GM19452 (cell line): ENCODE results near the gene PROC.

Experiments
- ATAC-seq: cut with Tn5 transposase; IDR thresholded peaks from one replicate; pipeline ENCODE4 v1.9.1; 2021; ENCODE audit not compliant: unreplicated experiment

PROC gene

DNA sequence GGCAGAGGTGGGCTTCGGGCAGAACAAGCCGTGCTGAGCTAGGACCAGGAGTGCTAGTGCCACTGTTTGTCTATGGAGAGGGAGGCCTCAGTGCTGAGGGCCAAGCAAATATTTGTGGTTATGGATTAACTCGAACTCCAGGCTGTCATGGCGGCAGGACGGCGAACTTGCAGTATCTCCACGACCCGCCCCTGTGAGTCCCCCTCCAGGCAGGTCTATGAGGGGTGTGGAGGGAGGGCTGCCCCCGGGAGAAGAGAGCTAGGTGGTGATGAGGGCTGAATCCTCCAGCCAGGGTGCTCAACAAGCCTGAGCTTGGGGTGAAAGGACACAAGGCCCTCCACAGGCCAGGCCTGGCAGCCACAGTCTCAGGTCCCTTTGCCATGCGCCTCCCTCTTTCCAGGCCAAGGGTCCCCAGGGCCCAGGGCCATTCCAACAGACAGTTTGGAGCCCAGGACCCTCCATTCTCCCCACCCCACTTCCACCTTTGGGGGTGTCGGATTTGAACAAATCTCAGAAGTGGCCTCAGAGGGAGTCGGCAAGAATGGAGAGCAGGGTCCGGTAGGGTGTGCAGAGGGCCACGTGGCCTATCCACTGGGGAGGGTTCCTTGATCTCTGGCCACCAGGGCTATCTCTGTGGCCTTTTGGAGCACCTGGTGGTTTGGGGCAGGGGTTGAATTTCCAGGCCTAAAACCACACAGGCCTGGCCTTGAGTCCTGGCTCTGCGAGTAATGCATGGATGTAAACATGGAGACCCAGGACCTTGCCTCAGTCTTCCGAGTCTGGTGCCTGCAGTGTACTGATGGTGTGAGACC is at the start of gene PROC:
PROC (plus strand) TSS at position 128 of the 812 bp plus-strand sequence. CDS start 1,516 bp downstream, outside the sequence.
- no peak for ATAC-seq

DNA sequence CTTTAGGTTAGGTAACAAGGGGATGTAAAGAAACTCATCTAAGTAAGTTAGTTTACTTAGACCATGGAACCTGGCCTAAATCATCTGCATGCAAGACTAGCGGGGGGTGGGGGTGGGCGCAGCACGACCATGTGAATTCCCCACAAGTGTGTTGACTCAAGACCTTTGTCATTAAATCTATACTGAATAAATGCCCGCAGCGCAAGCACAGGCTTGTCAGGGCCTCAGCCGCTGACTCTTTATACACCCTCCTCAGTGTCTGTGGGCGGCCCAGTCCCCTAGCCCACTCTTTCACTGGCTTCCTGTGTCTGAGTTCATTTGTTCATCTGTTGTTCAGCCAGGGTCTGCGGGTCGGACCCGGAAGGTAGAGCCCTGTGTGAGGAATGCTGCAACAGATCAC is 48.2 kb upstream of the PROC start:
- ATAC-seq: no peak

DNA sequence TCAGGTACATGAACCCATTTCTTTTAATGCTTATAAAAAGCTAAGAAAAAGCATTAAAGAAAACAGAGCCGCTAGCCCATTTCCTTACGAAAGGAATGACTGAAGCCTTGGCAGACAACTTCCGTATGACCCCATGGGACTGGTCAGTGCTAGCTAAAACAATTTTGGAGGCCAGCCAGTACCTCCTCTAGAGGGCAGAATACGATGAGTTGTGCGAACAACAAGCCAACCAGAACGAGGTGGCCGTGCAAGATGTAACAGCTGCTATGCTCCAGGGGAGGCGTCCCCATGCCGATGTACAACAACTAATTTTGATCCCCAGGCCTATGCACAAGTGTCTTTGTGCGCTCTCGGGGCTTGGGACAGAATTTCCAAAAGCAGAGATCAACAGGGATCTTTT is 47.2 kb upstream of the PROC start:
- no peak for ATAC-seq

DNA sequence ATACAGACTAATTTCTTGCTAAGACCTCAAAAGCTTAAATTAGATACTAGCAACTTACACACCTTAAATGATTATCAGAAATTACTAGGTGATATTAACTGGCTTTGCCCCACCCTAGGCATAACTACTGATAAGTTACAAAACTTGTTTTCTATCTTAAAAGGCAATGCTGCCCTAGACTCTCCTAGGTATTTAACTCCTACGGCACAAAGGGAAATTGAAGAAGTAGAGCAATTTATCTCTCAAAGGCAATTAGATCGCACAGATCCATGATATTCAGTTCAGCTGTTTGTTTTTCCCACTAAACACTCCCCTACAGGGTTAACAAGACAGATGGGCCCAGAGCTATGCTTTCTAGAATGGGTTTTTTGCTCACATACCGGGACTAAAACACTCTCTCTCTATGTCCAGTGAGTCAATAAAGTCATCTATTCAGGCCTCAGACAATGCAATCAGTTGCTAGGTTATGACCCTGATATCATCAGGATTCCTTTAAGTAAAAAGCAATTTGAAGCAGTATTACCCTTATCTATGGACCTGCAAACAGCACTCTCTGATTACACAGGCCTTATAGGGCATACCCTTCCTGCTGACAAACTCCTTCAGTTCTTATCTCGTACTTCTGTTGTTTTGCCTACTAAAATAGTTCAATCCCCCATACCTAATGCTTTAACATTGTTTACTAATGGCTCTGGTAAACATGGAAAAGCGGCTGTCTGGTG is 44.7 kb upstream of the PROC start:
- ATAC-seq: no peak

DNA sequence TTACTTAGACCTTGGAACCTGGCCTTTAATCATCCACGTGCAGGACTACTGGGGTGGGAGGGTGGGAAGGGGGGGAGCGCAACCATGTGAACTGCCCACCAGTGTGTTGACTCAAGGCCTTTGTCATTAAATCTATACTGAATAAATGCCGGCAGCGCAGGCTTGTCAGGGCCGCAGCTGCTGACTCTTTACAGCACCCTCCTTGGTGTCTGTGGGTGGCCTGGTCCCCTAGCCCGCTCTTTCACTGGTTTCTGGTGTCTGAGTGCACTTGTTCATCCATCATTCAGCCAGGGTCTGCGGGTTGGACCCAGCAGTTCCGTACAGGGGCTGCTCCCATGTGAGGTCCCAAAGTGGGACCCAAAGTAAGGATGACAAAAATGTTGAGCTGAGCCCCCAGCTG is 42.0 kb upstream of the PROC start:
- no peak for ATAC-seq

DNA sequence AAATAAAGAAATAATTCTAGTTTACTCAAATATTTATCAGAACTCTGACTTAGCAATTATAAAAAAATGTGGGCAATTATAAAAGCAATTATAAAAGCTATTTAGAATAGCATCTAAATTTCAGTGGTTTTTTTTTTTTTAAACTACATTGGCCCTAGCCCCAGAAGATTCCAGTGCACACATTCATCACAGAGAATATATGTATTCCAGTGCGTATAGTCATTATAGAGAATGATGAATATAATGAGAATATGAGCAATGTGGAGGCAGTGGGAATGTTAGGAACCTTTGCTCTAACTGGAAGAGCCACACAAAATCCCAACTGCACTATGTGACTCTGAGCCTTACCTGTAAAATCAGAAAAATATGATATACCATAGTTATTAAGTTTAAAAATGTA is 41.0 kb upstream of the PROC start:
- ATAC-seq: no peak

DNA sequence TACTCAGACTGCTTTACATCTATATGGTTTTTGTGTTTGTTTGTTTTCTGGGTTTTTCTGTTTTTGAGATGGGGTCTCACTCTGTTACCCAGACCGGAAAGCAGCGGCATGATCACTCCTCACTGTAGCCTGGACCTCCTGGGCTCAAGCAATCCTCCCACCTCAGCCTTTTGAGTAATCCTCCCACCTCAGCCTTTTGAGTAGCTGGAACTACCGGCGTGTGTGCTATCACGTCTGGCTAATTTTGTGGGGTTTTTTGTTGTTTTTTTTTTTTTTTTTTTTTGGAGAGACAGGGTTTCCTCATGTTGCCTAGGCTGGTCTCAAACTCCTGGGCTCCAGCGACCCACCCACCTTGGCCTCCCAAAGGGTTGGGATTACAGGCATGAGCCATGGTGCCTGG is 39.5 kb upstream of the PROC start:
- no peak for ATAC-seq

DNA sequence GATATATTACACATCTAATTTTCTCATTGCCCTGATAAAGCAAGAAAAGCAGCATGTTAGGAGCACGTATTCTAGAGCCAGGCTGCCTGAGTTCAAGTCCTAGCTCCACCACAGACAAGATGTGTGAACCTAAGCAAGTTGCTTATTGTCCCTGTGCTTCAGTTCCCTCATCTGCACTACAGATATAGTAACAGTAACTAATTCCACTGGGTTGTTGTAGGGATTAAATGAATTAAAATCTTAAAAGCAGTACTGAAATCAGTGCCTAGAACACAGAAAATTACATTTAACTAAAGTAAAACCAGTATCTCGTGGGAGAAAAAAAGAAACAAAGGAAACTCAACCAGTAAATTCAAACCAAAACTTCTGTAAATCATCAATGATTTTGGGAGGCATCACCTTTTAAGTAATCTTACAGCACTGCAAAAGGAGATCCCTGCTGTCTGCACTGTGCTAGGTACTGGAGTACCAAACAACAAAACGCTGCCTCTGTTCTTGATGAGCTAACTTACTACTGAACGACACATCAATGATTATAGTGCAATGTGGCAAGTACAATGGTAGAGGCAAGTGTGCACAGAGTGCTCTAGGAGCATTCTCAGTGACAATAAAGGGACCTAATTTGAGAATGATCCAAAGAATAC is 38.4 kb upstream of the PROC start:
- ATAC-seq: no peak

DNA sequence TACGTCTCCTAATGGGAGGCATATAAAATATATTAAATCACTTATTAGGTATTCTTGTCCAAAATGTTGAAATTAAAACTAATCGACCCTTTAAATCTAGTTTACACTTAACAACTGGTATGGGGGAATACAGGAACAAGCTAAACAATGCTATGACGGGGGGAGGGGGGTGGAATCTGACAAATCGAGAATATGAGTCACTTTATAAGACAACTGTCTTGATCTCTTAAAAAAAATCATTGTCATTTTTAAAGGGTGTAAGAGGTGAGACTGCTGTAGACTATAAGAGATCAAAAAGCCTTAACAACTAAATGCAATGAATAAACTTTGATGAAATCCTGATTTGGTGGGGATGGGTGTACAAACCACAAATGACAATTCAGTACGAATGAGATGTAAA is 36.5 kb upstream of the PROC start:
- ATAC-seq: no peak

DNA sequence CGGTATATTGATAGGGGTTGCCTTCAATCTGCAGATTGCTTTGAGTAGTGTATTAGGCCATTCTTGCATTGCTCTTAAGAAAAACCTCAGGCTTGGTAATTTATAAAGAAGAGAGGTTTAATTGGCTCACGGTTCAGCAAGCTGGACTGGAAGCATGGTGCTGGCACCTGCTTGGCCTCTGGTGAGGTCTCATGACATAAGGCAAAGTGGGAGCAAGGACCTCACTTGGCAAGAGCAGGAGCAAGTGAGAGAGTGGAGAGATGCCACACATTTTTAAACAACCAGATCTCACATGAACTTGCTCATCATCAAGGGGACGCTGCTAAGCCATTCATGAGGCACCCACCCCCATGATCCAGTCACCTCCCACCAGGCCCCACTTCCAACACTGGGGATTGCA is 35.4 kb upstream of the PROC start:
- ATAC-seq: no peak

DNA sequence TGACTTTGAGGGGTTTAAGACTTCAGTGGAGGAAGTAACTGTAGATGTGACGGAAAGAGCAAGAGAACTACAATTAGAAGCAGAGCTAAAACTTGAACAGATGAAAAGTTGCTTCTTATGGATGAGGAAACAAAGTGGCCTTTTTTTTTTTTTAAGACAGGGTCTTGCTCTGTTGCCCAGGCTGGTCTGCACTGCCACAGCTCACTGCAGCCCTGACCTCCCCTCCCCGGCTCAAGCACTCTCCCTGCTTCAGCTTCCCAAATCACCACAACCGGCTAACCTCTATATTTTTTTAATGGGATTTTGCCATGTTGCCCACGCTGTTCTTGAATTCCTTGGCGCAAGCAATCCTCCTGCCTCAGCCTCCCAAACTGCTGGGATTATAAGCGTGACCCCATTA is 33.7 kb upstream of the PROC start:
- no peak for ATAC-seq

DNA sequence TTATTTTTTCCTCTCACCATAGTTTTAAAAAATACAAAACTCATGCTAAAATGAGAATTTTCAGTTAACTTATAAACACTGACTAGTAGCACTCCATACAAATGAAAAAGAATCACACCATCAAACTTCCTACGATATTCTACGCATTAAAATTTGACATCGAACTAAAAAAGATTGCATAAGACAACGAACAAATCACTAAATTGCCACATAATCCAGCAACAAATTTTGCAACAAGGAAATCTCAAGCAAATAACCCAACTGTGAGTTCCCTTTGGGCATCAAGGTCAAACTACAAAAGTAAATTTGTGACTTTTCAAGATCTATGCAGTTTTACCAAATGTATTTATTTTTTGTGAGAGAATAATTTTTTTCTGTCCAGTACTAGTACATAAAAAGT is 32.0 kb upstream of the PROC start:
- no peak for ATAC-seq

DNA sequence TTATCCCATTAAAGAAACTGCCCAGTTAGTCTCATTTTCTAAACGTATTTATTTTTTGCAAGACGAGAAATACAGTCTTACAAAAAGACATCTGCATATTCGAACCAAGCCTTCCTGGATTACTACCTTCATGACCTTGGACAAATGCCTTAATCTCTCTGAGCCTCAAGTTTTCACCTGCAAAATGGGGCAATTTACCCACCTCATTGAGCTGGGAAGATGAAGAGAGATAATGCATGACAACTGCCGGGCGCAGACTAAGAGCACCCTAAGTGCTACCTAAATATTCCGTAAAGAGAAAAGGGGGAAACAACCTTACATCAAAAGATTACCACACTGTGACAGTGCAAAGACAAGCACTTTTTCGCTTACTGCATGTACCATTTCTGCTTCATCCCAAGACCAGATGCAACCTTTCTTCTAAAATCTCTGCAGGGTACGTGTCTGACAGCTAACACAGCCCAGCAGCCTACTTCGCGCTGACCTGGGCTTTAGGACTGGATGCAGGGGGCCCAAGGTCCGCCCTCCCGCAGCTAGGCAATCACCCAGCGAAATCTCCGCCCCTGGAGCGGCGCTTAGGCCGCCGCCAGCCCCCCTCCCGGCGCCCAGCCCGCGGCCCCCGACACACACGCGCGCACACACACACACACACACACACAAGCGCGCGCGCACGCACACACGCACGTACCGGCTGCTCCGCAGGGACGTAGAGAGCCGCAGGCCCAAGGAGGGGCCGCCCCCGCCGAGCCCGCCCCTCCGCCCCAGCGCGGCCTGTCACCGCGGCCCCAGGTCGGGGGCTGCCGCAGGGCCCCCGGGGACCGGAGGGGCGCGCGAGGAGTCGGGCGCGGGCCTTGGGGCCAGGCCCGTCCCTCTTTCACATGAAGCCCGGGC is 31.2 kb upstream of the PROC start:
- peak; percentile 76 for ATAC-seq

DNA sequence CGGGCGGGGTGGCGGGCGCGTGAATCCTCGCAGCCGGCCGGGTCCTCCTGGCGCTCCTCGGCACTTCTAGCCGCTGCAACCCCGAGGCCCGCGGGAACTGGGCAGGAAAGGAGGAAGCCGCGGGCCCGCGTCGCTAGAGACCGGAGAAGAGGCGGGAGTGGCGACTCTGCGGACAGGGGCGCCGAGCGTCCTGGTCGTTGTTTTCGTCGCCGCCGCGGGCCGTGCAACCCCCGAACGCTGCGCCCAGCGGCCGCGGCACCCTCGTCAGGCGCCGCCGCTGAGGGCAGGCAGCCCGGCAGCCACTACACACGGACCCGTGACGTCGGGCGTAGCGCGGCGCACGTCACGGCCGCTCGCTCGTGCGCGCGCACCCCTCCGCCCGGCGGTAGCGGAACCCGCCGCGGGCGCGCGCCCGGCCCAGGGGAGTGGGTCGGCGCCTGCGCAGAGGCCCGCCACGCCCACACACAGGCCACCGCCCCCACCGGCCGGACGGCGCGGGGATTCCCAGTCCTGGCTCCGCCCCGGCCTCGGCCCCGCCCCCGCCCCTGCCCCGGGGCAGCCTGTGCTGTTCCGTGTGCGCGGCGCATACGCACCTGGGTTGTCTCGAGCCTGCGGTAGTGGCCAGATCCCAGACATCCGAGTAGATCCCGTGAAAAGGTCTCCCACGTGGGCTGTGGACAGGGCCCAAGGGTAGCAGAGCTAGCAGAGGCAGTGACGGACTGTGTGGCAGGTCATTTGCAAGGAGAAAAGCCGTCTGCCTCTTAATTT is 30.4 kb upstream of the PROC start, which contains the start of gene MAP3K2:
MAP3K2 (minus strand) TSS at position 321 of the 768 bp plus-strand sequence. CDS start 44,846 bp downstream, outside the sequence.
- peak; percentile 80 for ATAC-seq

DNA sequence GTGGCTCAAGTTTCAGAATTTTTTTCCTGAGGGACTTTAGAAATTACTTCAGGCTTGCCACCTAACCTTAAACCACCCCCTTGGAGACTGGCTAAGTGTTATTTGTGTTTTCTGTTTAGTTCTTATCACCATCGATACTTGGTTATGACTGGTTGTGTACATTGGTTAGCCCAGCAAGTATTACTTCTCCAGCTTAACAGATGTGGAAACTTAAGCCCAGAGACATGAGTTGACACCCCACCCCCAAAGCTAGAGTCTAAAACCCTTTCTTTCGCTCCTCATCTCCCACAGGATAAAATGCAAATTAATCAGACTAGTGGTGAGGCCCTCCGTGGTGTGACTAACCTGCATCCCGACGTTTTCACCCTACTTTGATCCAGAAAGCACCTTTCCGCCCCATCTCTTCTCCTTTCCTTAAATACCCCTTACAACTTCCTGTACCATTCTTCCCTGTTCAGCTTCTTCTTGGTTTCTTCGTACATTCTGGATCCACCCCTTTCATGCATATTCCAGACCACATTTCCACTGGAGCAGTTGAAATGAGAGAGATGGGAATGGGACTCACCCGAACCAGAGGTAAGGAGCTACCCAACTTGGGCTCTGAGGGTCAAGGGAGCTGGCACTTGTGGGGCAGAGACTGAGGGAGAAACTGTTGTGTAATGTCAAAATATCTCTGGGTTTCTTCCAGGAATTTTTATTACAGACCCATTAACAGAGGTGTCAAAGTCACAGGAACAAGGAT is 29.6 kb upstream of the PROC start:
- ATAC-seq: peak; percentile 0

DNA sequence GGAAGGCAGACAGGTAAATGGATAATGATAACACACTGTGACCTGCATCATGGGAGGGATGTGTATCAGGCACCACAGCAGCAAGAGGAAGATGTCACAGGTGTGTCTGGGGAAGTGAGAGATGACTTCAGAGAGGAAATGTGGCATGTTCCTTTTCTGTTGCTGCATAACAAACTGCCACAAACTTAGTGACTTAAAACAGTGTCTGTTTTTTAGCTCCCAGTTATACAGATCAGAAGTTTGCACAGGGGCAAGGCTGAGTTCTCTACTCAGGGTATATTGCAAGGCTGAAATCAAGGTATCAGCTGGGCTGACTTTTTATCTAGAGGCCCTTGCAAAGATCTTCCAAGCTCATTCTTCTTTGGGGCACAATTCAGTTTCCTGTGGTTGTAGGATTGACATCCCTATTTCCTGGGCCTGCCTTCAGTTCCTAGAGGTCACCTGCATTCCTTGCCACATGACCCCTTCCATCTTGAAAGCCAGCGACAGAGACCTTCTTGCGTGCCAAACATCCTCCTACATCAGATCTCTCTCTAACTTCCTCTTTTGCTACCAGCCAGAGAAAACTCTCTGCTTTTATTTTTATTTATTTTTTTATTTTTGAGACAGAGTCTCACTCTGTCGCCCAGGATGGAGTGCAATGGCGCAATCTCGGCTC is 28.3 kb upstream of the PROC start:
- no peak for ATAC-seq

DNA sequence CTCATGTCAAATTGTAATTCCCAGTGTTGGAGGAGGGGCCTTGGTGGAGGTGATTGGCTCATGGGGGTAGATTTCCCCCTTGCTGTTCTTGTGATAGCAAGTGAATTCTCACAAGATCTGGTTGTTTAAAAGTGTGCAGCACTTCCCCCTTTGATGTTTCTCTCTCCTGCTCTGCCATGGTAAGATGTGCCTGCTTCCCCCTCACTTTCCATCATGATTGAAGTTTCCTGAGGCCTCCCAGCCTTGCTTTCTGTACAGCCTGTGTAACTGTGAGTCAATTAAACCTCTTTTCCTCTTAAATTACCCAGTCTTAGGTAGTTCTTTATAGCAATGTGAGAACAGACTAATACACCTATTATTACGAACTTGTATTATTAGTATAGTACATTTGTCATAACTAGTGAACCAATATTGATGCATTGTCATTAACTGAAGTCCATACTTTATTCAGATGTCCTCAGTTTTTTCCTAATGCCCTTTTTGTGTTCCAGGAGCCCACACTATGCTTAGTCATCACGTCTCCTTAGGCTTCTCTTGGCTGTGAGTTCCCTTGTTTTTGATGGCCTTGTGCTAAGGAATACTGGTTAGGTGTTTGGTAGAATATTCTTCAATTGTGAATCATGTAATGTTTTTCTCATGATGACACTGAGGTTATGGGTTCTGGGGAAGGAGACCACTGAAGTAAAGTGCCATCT is 25.9 kb upstream of the PROC start:
- ATAC-seq: no peak

DNA sequence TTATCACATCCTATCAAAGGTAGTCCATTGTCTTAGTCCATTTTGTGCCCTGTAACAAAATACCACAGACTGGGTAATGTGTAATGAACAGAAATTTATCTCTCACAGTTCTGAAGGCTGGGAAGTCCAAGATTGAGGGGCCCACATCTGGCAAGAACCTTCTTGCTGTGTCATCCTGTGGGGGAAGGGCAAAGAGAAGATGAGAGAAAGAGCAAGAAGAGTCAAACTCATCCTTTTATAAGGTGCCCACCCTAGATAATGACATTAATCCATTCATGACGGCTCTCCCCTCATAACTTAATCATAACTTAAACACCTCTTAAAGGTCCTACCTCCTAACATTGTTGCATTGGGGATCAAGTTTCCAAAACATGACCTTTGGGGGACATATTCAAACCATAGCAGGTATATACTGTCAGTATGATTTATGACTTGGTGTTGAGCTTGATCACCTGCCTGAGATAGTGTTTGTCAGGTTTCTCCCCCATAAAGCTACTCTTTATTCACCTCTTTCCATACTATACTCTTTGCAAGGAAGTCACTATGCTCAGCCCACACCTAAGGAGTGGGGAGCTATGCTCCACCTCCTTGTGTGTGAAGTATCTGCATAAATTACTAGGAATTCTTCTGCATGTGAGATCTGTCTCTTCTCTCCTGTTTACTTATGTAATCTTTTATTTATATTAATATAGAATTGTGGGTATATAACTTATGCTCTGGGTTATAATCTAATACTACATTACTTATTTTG is 25.2 kb upstream of the PROC start:
- no peak for ATAC-seq
